ENCODE results near the gene MYO5B. TPM values are rescaled to one million over a fixed set of nuclear protein-coding genes. Genes with fewer than 3 reads are reported as not detected.
"Not testable (repeated sequence)": the region's sequence is repeated elsewhere in the genome, so short reads cannot be mapped to it uniquely, and the experiment has no call there.

MYO5B gene
- total RNA-seq (not detected), total RNA-seq (0 to 1.6 (median 0.20) reads per million in 172 experiments)
- polyA plus RNA-seq (2013, experiment 1 of 2), result 0.34 TPM
- 0.41 TPM for polyA plus RNA-seq (2013, experiment 2 of 2)

GRCh38 chr18:50194631-50195532, at the start of gene MYO5B:
Gene MYO5B (minus strand): TSS chr18:50195147. CDS start chr18:50194793, 354 bp downstream.
- peak in 13 of 14 experiments; percentile 2 to 74 (median 37) for DNase-seq
- peaks cover 28% of the 10 kb centered on the region for H3K4me1 Mint-ChIP-seq (ENCODE audit: low read depth)
- H3K36me3 Mint-ChIP-seq (ENCODE audit: low read depth), result no peaks in the 10 kb centered on the region
- Histone ChIP-seq H3K27ac (ENCODE audit: low read depth in 1 of 2, low read length in 2 of 2) (no peak within 1 kb of the TSS), H3K9me3 (ENCODE audit: control insufficient read depth in 1 of 2, insufficient read depth in 1 of 2, low read length in 2 of 2) (peaks cover 0 to 10% of the 10 kb centered on the region in 2 experiments), H3K36me3 (ENCODE audit: insufficient read depth, low read length) (no peaks in the 10 kb centered on the region), H3K4me1 (ENCODE audit: insufficient read depth, low read length) (peaks cover 24% of the 10 kb centered on the region), H3K4me3 (ENCODE audit: low read length) (no peak within 1 kb of the TSS), H3K27me3 (ENCODE audit: control insufficient read depth in 1 of 2, insufficient read depth in 2 of 2, low read length in 2 of 2) (peaks cover 38 to 70% of the 10 kb centered on the region in 2 experiments)
- ChIA-PET CTCF (interaction anchor here (1.6 kb wide), 1 partner anchor 12 kb away, joined by 4 read pairs; no protein-coding TSS in a partner anchor), POLR2A (interaction anchor here (1.2 to 1.4 kb wide), 3 partner anchors 9 to 87 kb away, joined by 3 to 4 read pairs (median 3); partner anchors contain the start of gene MBD1)
- intact Hi-C loops (cut with DNase I, micrococcal nuclease), result loop anchor here in 1 of 2 experiments (5.0 kb wide), 1 partner anchor 683 kb away; no protein-coding TSS in a partner anchor
- peaks cover 79% of the 10 kb centered on the region for H3K27me3 Mint-ChIP-seq
- TF ChIP-seq CTCF (IDR thresholded peaks at IDR 0.05), result no peak
- H3K27ac Mint-ChIP-seq, result no peak within 1 kb of the TSS
- H3K9me3 Mint-ChIP-seq, result no peaks in the 10 kb centered on the region
- peak; percentile 76 for ATAC-seq (ENCODE audit: poor library complexity)
- H3K4me3 Mint-ChIP-seq, result peak within 1 kb of the TSS; percentile 69

- H3K4me3 Mint-ChIP-seq; H3K27me3 Mint-ChIP-seq; DNase-seq; H3K4me1 ChIP-seq (ENCODE audit: insufficient read depth, low read length); H3K4me1 Mint-ChIP-seq (ENCODE audit: low read depth); intact Hi-C loops (cut with DNase I, micrococcal nuclease); H3K36me3 ChIP-seq (ENCODE audit: insufficient read depth, low read length); H3K36me3 Mint-ChIP-seq (ENCODE audit: low read depth); H3K4me3 ChIP-seq (ENCODE audit: low read length); H3K27ac Mint-ChIP-seq; POLR2A ChIA-PET; CTCF ChIA-PET; H3K27me3 ChIP-seq (ENCODE audit: control insufficient read depth in 1 of 2, insufficient read depth in 2 of 2, low read length in 2 of 2); H3K9me3 ChIP-seq (ENCODE audit: control insufficient read depth in 1 of 2, insufficient read depth in 1 of 2, low read length in 2 of 2); H3K27ac ChIP-seq (ENCODE audit: low read depth in 1 of 2, low read length in 2 of 2); ATAC-seq (ENCODE audit: poor library complexity): not testable (repeated sequence)
- peaks cover 13% of the 10 kb centered on the region for H3K9me3 Mint-ChIP-seq
Observed at GRCh38 chr18:50241768-50242167, 46.8 kb upstream of the MYO5B start.

GRCh38 chr18:50240080-50240563, 45.2 kb upstream of the MYO5B start:
- Mint-ChIP-seq H3K36me3 (ENCODE audit: low read depth) (peaks cover 8% of the 10 kb centered on the region), H3K4me1 (ENCODE audit: low read depth) (no peaks in the 10 kb centered on the region), H3K9me3 (peaks cover 13% of the 10 kb centered on the region), H3K27ac (no peak overlapping the region), H3K4me3 (no peak overlapping the region), H3K27me3 (peaks cover 16% of the 10 kb centered on the region)
- Histone ChIP-seq H3K27ac (ENCODE audit: low read depth in 1 of 2, low read length in 2 of 2) (no peak overlapping the region), H3K9me3 (ENCODE audit: control insufficient read depth in 1 of 2, insufficient read depth in 1 of 2, low read length in 2 of 2) (no peaks in the 10 kb centered on the region), H3K27me3 (ENCODE audit: control insufficient read depth in 1 of 2, insufficient read depth in 2 of 2, low read length in 2 of 2) (no peaks in the 10 kb centered on the region), H3K36me3 (ENCODE audit: insufficient read depth, low read length) (no peaks in the 10 kb centered on the region), H3K4me3 (ENCODE audit: low read length) (no peak overlapping the region), H3K4me1 (ENCODE audit: insufficient read depth, low read length) (no peaks in the 10 kb centered on the region)
- DNase-seq (peak in 1 of 14 experiments; percentile 6), ATAC-seq (ENCODE audit: poor library complexity) (no peak)
- ChIA-PET CTCF (no interaction called here), POLR2A (no interaction called here)
- intact Hi-C loops (cut with DNase I, micrococcal nuclease), result no loop called here
- TF ChIP-seq CTCF (IDR thresholded peaks at IDR 0.05), result no peak
